C4-2B (cell line): ENCODE data around the gene MVK.

Experiments used
- CTCF ChIP-seq: fragments of 450-650 bp; conservative IDR thresholded peaks from 2 replicates; pipeline ENCODE4 v1.5.1; 2017; ENCODE audit warnings: mild to moderate bottlenecking
- ZFX ChIP-seq: fragments of 450-650 bp; IDR thresholded peaks from 2 replicates; pipeline ENCODE4 v1.6.1; 2017

DNA sequence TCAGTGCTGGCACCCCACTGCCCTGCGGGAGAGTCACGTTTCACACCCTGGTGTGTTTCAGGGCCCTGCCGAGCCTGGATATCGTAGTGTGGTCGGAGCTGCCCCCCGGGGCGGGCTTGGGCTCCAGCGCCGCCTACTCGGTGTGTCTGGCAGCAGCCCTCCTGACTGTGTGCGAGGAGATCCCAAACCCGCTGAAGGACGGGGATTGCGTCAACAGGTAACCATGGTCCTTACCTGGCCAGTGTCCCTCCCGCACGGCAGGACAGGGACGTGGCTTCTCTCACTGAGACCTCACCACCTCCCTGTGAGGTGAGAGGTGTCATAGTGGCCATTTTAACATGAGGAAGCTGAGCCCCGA lies 7.7 kb downstream of the MVK start:
- TF ChIP-seq CTCF = no peak
- no peak for TF ChIP-seq ZFX
